NCI-H1092 (cell line): ENCODE data around the gene NKAIN2.
A peak's percentile ranks its signal among the peaks of the same experiment; 100 is the strongest.
"Not testable (repeated sequence)": the region's sequence is repeated elsewhere in the genome, so short reads cannot be mapped to it uniquely, and the experiment has no call there.

Experiments used
- DNase-seq: peaks from one replicate; lab custom pipeline; 2025; lab: John Stamatoyannopoulos, UW

The NKAIN2 gene

DNA sequence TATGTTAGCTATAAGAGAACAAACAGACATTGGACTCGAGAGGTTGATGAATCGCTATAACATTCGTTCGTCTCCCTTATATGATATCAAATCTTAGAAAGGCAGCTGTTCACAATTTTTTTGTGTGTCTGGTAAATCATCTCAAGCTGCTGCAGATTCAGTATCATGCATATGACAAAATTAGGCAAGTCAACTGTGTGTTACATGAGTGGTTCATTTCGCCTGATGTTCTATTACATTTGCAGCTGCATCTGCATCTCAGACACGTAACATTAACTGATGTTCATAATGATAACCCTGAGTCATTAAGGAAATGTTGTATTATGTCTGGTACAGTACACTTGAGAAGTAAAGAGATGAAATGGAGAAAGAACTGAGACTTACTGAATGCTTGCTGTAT lies 92.1 kb downstream of the NKAIN2 start:
- DNase-seq: no peak

DNA sequence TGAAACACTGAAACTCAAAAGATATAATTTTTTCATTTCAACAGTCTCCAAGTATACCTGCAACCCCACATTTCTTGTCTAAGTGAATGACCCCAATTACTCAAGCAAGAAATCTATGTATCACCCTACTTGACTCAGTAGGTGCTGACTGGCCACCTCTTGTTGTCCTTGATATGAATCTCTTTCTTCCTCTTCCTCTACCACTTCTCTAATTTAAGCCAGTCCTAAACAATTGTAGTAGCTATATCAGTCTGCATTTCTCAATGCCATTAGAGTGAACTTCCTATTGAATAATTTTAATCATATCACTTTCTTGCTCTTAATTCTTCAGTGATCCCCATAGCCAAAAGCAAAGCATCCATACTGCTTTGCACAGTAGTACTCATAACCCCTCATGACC lies 93.2 kb downstream of the NKAIN2 start:
- no peak for DNase-seq

DNA sequence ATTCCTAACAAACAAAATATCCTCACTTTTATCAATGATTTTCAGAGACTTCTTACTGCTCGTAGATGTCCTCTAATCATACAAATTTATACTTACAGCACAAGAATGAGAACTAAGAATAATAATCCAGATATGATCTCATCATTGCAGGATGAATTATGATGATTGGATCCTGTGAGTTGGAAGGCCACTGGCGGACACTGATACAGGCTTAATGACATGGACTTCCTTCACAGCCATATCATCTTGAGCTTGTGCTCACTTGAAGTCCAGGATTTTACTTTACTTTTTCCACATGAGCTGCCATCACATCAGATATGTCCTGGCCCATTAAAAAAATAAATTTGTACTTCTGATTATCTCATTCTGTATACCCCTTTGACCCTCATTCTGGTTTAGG lies 94.3 kb downstream of the NKAIN2 start:
- DNase-seq: no peak

DNA sequence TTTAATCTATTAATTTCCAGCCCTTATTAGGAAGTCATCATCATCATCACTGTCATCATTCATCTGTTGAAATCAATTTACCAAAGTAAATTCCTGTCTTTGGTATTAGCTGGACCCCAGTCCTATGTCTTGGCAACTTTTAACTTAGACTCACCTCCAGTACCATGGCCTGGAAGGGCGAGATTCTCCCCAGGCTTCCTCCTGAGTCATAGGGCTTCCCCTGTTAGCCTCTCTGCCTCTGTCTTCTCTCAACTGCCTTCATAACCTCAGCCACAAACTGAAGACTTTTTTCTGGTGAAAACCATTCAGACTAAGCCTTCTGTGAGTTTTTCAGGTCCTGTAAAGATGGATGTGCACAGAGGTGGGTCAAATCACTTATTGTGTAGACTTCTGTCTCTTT lies 95.0 kb downstream of the NKAIN2 start:
- no peak for DNase-seq

DNA sequence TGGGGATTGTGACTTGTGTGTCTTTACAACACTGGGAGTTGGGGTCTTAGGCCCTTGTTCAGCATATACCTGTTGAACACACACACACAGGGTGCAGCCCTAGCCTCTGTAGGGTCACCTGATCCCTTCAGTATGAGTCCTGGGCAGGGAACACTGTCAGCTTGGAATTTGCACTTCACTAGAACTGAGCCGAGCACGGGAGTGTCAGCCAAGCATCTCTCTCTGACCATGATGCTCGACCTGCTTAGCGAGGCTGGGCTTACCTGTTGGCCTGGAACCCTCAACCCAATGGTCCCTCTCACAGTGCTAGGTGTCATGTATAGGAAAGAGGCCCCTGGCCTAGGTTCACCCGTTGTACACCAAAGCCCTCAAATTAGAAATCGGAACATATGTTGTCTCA lies 96.1 kb downstream of the NKAIN2 start:
- no peak for DNase-seq

DNA sequence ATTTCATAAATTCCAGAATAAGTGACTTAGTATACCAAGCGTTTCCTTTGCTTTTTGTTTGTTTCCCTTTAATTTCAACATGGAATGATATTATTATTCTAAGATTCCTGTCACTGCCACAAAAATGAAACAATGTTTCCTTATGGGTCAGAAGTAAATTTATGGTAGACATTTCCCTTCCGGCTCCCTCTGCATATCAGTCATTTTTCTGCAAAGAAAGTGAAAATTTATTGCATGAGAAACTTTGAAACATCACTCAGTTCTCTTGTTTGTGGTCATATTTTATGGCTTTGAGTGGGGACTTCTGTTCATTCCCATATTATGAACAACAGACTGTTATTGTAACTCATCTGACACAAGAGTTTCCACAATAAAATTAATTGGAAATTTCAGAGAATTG lies 97.8 kb downstream of the NKAIN2 start:
- no peak for DNase-seq

DNA sequence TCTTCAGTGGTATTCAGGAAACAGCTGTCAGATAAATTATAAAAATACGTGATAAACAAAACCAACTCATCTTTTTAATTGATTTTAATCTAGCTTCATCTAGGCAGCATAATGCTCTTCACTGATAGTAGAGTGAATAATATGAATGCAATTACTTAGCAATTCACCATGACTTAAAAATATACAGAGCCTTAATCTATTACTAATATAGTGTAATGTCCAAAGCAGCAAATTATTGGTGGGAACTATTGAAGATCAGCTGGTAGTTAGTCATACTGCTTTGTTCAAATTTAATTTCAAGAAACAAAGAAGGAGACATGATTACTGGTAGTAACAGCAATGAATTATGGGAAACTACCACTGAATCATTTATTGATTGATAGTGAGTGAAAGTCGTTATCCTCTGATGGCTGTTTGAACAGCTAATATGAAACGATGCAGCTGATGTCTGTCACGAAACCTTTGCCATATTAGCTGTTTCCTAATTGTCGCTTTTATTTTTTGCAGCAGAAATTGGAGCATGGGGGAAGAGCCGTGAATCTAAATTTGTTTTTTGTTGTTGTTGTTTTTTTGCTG lies 99.2 kb downstream of the NKAIN2 start:
- DNase-seq: no peak

DNA sequence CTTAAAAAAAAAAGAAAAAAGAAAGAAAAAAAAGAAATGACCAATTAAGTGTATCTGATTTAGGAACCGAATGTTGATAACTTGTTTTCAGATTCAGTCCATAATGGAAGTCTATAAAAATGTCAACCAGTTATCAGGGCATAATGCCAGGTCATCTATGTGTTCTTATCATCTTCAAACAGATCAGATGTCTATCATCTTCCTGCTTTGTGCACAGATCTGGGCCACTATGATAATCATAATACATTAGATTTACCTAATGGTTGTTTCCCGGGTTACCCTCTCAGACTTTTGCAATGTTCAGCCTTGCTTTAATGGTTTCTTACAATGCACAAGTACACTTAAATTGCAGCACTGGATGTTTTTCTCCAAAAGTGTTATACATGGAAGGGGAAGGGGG lies 100.6 kb downstream of the NKAIN2 start:
- DNase-seq: no peak

DNA sequence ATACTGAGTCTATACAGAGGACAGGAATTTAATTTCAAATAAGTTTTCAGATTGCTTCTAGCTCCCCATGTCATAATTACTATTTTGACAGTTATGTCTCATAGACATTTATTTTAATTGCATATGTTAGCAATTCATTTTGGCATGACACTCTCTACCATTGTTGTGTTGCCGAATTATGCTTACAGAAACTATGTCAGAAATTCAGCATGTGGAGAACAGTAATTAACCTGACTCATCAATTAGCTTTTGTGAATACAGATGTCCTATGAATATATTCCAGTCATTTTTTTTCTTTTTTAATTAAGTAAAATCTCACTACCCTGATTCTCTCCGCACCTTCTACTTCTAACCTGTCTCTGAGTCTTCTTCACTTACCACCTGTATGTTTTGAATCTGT lies 105.1 kb downstream of the NKAIN2 start:
- DNase-seq: no peak

DNA sequence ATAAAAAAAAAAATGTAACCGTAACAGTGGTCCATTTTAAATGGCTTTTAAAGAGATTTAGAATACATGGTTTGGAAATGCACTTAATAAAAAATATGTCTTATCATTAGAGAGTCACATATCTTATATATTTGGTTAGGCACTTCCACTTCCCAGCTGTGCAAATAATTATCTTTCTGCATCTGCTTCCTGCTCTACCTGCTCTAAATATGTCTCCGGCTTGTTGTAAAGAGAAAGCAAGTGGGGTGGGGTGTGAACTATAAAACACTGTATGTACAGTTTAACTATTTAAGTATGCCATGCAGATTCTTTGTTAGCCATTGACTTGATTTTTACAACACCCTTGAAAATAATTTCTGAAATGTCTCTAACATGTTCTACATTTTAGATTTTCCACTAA lies 106.3 kb downstream of the NKAIN2 start:
- peak; percentile 35 for DNase-seq

DNA sequence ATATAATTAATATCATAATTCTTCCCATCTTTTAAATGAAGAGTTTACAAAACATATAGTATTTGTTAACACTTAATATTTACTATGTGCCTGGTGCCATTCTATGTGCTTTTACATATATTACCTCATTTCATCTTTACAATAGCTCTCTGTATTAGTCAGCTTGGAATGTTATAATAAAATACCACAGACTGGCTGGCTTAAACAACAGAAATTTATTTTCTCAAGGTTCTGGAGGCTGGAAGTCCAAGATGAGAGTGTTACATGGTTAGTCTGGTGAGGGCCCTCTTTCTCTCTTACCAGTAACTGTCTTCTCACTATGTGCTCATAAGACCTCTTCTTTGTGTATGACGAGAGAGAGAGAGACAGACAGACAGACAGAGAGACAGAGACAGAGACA lies 110.2 kb downstream of the NKAIN2 start:
- no peak for DNase-seq

DNA sequence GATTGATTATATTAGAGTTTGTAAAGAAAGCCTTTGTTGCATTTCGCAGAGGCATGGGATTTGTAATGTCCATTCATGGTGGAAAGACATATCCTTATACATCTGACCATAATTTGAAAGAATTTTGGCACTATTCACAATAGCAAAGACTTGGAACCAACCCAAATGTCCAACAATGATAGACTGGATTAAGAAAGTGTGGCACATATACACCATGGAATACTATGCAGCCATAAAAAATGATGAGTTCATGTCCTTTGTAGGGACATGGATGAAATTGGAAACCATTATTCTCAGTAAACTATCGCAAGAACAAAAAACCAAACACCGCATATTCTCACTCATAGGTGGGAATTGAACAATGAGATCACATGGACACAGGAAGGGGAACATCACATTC lies 119.7 kb downstream of the NKAIN2 start:
- not testable (repeated sequence) for DNase-seq

DNA sequence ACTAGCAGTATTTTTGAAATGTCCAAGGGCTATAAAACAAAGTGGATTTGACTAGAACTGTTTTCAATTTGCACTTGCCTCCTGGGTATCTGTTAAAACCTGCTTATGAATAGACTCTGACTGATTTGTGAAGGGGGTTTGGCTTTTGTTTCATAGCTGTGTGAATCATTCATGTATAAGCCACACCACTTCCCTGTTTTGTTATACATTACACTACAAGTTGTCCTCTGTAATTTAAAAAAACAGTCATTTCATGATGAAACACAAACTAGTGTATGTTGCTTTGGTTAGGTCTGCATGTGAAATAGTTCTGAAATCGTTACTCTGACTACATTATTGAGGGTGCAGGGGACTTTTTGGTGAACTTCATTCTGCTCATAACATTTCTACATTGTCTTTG lies 121.7 kb downstream of the NKAIN2 start:
- DNase-seq: no peak

DNA sequence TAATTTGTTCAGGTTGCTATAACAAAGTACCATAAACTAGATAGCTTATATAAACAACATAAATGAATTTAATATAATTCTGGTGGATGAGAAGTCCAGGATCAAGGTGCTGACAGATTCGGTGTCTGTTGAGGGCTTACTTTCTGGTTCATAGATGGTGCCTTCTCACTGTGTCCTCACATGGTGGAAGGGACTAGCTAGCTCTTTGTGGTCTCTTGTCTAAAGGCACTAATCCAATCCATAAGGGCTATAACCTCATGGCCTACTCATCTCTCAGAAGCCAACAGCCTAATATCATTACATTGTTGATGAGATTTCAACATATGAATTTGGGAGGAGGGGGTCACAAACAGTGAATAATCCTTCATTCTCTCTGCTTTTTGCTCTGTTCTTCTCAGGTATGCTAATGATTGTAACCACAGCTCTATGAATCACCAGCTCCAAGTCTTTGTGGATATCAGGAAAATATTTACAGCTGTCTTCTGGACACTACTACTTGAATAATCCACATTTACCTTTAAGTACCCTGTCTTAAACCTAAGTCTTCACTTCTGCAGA lies 122.3 kb downstream of the NKAIN2 start:
- no peak for DNase-seq

DNA sequence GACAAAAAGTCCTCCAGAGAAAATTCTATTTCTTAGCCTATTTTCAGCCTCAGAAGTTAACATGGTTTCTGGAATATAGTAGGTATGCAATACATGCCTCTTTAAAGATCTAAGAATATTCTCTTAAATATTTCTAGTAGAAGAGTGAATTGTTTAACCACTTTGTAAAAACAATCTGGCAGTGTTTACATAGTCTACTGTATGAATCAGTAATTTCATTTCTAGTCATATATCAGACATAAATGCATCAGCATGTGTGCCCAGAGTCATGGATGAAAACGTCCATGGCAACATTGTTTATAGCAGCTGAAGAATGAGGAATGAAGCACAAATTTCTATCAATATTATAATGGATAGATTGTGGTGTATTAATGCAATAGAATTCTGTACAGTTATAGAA lies 124.9 kb downstream of the NKAIN2 start:
- DNase-seq: no peak

DNA sequence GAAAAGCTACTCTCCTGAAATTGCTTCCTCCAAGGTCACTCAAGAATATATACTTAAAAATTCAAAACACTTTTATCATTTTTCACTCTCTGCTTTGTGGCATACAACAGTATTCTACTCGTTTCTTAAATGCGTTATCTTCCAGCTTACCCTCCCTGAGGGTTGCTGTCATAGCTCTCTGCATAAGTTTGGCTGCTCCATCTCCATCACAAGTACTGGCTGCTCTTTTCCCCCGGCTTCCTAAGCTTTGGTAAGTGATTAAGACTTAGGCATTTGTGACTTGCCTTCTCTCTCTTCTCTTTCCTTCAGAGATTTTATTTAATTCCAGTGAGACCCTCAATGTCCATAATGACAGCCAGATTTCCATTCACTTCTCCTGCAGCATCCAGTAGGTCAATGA lies 128.3 kb downstream of the NKAIN2 start:
- no peak for DNase-seq

DNA sequence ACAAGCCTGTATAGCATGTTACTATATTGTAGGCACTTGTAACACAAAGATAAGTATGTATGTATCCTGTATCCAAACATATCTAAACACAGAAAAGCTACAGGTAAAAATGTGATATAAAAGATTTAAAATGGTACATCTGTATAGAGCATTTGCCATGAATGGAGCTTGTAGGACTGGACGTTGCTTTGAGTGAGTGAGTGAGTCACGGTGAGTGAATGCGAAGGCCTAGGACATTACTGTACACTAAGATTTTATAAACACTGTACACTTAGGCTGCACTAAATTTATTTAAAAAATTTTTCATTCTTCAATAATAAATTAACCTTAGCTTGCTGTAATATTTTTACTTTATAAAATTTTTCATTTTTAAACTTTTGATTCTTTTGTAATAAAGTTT lies 136.9 kb downstream of the NKAIN2 start:
- no peak for DNase-seq

DNA sequence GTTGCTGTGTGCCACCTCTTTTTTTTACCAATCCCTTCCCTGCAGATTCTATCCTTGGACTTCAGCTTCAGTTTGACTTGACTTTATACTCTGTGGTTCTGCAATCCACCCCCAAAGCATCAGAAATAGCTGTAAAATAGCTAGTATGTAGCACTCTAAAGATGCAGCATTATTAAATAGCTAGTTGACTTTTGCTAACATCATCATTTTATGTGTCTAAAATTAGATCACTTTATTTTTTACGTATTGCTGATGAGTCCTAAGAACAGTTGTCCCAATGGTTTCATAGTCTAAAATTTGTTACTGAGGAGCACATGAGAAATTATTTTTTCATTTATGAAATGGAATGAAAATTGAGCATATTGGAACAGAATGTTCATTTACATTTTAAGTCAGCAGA lies 138.2 kb downstream of the NKAIN2 start:
- no peak for DNase-seq

DNA sequence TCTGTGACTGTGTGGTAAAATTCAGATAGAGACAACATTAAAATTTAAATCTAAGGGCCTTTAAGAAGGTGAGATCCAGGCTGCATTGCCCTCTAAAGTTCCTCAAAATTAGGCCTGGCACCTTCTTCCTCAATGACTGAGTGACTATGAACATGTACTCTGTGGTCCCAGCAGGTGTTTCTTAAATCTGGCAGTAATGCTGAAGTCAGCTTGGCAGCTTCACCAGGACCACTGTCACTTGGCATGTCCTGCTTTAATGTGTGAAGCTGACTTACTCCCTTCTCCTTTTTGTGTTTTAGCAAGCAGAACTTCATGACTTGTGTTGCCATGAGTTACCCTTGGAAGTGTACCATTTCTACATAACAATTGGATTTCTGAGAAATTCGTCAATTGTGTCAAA lies 141.7 kb downstream of the NKAIN2 start:
- no peak for DNase-seq

DNA sequence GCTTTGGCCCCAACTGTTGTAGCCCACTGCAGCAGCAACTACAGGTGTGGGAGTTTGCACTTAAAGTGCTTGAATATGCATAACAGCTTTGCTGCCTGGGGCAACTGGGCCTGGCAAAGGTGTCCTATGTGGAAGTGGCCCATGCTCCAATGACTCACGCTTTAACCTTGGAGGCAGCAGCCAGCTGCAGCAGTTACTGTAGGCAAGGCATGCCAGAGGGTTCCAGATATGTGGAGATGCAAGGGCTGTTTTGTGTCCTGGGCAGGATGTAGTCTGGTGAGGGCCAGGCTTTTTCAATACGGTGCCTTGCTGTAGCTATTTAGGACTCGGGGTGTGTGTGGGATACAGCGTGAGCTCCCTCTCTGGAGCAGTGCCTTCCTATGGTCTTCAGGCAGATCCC lies 150.3 kb downstream of the NKAIN2 start:
- DNase-seq: no peak

DNA sequence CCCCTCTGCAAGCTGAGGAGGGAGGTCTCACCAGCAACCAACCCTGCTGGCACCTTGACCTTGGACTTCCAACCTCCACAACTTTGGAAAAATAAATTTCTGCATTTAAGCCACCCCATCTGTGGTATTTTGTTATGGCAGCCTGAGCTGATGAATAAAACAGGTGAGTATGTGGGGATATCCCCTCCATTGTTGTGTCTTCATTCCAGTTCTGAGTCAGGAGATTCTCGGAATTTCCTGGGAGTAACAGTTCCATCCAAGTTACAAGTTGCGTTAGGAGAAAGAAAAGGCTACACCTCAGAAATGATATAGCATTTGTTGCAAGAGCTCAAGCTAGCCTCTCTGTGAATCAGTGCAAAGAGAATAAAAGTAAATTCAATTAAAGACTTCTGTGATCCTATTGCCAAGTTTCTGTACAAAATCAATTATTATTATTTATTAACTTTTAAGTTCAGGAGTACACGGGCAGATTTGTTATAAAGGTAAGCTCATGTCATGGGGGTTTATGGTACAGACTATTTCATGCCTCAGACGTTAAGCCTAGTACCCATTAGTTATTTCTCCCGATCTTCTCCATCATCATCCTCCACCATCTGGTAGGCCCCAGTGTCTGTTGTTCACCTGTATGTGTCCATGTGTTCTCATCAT lies 153.0 kb downstream of the NKAIN2 start:
- no peak for DNase-seq

DNA sequence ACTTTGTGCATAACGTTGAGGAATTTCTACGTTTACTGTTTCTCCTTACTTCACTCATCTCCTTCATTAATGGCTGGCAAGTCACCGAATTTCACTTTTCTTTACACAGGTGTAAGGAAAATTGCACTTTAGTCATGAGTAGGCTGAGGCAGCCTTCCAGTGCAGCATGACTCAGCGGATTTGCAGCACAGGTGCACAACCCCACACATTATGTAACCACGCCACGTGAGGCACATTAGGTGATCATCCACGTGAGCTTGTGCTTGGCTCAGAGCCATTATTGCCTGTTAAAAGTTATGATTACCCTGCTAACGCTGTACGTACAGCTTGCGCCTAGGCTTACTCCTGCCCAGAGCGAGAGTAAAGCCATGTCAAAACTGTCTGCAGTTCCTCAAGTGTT lies 158.8 kb downstream of the NKAIN2 start:
- peak; percentile 71 for DNase-seq

DNA sequence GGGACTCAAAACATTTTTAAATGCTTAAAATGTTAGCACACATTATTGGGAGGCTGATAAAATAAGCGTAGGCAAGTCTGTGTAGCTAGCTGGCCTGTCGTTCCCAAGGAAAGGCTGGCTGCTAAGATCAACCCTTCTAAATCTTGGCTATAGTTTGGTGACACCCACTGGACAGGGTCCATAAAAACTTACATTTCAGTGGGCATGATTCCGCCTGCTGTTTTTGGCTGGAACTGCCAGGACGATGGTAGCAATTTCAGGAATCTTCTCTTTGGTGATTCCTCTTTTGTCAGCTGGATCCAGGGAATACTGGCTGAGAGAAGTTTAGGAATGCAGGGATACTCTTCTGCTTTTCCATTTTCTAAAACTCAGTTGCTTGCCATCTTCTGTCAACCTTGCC lies 162.2 kb downstream of the NKAIN2 start:
- DNase-seq: no peak

DNA sequence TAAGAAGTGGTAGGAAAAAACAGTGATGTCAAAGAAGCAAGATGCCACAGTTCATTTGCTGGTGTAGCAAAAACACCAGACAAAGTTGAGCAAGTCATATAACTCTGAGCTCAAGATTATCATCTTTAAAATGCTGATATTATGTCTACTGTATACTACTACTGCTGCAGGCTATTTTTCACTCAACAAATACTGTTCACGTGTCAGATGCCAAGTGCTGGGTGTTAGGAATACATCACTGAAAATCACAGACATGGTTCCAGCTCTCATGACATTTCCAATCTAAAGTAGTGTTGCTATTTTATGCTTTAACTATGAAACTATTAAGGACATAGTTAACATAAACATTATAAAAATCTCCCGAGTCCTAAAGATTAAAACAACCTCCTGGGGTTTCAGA lies 163.0 kb downstream of the NKAIN2 start:
- no peak for DNase-seq
